ENCODE measurements around the gene OR2M2.

The OR2M2 gene

DNA sequence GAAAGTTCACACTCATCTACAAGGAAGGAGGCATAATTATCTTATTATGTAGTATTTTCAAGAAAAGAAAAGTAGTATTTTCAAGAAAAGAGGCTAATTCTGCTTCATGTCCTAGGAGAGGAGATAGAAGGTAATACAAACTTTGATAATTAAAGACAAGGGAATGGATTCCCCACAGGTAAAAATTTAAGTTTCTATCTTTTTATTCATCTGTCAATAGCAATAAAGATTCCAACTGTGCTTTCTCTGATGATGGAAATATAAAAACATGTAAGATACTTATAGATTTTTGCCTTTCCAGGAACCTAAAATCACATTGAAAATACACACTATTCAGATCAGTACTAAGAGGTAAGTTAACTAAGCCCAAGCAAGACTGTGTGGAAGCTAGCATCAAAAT lies at the start of gene OR2M2:
Gene OR2M2 (plus strand): TSS at position 301 of the 400 bp plus-strand sequence. CDS start 5,165 bp downstream, outside the sequence.
- DNase-seq (ENCODE audit: low read depth in 2 of 2): no peak

- no peak for DNase-seq (ENCODE audit: low read depth in 2 of 2)
Measured at GRCh38 chr1:248127653-248128052, 47.0 kb upstream of the OR2M2 start.

GRCh38 chr1:248136811-248137210 lies 37.8 kb upstream of the OR2M2 start:
- DNase-seq (ENCODE audit: low read depth in 2 of 2): no peak

- no peak for DNase-seq (ENCODE audit: low read depth in 2 of 2)
Measured at GRCh38 chr1:248140846-248141245, 33.8 kb upstream of the OR2M2 start.

GRCh38 chr1:248143311-248143710 lies 31.3 kb upstream of the OR2M2 start:
- DNase-seq (ENCODE audit: low read depth in 2 of 2): no peak

DNA sequence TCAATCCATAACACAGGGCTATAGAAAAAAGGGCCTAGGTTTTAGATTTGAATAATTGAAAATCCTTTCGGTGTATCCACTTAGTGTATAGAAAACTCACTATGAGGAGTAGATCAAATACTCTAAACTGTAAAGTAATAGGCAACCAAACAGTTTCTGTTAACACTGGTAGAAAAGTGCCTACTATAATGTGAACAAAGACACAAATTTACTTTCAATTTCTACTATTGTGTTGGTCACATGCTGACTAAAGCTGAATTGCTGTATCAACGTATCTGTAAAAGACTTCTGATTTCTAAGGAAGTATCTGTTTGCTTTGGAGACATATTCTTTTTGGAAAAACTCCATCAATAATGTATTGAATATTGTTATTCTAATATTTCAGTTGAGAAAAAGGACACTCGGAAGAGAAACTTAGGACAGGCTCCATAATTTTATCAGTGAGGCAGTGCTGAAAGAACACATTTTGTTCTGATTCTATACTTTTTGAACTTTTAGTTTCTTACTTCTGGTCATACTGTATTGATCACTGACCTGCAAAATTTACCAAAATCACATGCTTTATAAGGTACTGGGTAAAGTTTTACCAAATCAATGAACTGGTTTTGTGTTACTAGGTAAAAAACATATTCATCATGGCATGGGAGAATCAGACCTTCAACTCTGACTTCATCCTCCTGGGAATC lies 30.0 kb upstream of the OR2M2 start, which contains the start of gene OR2M5:
Gene OR2M5 (plus strand): TSS at position 636 of the 686 bp plus-strand sequence. CDS start 0 bp downstream, at position 636.
- DNase-seq (ENCODE audit: low read depth in 2 of 2): no peak

GRCh38 chr1:248152056-248152827 lies 22.4 kb upstream of the OR2M2 start:
- no peak for DNase-seq (ENCODE audit: low read depth in 2 of 2)

GRCh38 chr1:248155927-248156326 lies 18.7 kb upstream of the OR2M2 start:
- DNase-seq (ENCODE audit: low read depth in 2 of 2): no peak

DNA sequence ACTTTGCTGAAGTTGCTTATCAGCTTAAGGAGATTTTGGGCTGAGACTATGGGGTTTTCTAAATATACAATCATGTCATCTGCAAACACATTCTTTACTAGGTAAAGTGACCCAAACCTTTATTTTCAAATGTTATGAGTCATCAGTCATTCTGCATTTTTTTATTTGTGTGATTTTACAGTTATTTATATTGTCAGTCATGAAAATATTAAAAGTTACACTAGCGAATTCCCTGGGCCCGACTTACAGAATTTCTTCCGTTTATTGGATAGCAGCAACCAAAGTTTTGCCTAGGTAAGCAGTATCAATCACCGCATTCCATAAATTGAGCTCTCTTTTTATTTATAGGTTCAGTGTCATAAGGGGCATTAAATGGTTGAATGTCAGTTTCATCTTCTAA lies 15.9 kb upstream of the OR2M2 start:
- no peak for DNase-seq (ENCODE audit: low read depth in 2 of 2)

DNA sequence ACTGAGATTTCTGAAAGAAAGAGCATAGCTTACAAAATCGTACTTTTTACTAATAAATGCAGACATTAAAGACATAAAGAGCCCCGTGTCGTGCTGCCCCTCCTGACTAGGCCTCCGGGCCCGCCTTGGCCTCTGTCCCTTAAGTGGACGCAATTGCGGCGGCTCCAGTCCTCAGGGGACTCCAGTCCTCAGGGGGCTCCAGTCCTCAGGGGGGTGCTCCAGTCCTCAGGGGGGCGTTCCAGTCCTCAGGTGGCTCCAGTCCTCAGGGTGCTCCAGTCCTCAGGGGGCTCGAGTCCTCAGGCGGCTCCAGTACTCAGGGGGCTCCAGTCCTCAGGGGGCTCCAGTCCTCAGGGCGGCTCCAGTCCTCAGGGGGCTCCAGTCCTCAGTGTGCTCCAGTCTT lies 10.6 kb upstream of the OR2M2 start:
- no peak for DNase-seq (ENCODE audit: low read depth in 2 of 2)

DNA sequence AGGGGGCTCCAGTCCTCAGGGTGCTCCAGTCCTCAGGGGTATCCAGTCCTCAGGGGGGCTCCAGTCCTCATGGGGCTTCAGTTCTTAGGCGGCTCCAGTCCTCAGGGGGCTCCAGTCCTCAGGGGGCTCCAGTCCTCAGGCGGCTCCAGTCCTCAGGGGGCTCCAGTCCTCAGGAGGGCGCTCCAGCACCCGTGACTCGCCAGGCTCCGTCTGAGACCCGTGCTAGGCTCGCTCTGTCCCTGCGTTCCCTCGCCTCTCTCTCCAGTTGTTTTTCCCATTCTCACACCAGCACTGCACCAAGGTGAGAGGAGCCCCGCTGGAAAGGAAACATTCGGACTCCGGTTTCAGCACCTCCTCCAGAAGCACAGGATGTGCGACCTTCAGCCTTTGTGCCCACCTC lies 9.4 kb upstream of the OR2M2 start:
- no peak for DNase-seq (ENCODE audit: low read depth in 2 of 2)

- DNase-seq (ENCODE audit: low read depth in 2 of 2): no peak
Measured at GRCh38 chr1:248183996-248184395, 9.4 kb downstream of the OR2M2 start.

DNA sequence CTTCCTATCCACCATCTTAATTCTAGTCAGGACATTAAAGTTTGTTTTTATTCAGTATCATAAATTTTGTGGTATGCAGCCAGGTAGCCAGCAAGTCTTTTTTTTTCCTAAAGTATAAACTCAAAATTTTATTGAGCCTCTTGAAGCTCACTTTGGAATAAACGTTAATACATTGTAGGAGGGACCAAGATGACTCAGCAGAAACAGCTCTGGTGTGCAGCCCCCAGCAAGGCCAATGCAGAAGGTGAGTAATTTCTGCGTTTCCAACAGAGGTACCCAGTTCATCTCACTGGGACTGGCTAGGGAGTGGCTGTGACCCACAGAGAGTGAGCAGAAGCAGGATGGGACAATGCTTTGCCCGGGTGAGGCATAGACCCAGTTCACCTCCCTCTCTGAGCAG lies 12.7 kb downstream of the OR2M2 start:
- DNase-seq (ENCODE audit: low read depth in 2 of 2): no peak

DNA sequence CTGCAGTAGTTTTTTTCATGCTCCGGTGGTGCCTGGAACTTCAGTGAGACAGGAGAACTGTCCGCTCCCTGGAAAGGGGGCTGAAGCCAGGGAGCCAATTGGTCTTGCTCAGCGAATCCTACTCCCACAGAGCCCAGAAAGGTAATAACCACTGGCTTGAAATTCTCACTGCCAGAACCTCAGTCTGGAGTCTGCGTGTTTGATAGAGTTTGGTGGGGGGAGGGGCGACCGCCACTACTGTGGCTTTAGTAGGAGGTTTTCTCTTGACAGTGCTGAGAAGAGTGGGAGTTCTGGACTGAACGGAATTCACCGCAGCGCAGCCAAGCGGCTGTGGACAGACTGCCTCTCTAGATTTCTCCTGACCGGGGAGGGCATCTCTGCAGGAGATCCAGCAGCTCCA lies 14.4 kb downstream of the OR2M2 start:
- DNase-seq (ENCODE audit: low read depth in 2 of 2): no peak

DNA sequence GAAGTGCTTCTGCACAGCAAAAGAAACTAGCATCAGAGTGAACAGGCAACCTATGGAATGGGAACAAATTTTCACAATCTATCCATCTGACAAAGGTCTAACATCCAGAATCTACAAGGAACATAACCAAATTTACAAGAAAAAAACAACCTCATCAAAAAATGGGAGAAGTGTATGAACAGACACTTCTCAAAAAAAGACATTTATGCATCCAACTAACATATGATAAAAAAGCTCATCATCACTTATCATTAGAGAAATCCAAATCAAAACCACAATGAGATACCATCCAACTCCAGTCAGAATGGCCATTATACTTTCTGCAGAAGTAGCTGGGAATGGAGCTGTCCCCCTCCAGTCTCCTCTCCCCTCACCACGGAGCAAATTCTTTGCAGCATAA lies 19.5 kb downstream of the OR2M2 start:
- DNase-seq (ENCODE audit: low read depth in 2 of 2): no peak

DNA sequence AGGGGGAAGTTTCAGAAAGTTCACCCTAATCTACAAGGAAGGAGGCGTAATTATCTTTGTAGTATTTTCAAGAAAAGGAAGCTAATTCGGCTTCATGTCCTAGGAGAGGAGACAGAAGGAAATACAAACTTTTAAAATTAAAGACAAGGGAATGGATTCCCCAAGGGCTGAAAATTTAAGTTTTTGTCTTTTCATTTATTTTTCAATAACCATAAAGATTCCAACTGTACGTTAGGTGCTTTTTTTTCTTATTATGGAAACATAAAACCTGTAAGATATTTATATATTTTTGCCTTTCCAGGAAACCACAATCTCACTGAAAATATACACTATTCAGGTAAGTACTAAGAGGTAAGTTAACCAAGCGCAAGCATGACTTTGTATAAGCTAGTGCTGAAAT lies 22.3 kb downstream of the OR2M2 start, which contains the start of gene OR2M3:
Gene OR2M3 (plus strand): TSS at position 301 of the 400 bp plus-strand sequence. CDS start 5,803 bp downstream, outside the sequence.
- no peak for DNase-seq (ENCODE audit: low read depth in 2 of 2)

- no peak for DNase-seq (ENCODE audit: low read depth in 2 of 2)
Measured at GRCh38 chr1:248215880-248216279, 41.3 kb downstream of the OR2M2 start.

DNA sequence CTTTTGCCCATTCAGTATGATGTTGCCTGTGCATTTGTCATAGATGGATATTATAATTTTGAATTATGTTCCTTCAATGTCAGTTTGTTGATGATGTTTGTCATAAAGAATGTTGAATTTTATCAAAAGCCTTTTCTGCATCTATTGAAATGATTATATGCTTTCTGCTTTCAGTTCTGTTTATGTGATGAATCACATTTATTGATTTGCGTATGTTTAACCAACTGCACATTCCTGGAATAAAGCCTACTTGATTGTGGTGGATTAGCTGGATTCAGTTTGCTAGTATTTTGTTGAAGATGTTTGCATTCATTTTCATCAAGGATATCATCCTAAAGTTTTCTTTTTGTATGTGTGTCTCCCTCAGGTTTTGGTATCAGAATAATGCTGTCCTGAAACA lies 50.9 kb downstream of the OR2M2 start:
- no peak for DNase-seq (ENCODE audit: low read depth in 2 of 2)

DNA sequence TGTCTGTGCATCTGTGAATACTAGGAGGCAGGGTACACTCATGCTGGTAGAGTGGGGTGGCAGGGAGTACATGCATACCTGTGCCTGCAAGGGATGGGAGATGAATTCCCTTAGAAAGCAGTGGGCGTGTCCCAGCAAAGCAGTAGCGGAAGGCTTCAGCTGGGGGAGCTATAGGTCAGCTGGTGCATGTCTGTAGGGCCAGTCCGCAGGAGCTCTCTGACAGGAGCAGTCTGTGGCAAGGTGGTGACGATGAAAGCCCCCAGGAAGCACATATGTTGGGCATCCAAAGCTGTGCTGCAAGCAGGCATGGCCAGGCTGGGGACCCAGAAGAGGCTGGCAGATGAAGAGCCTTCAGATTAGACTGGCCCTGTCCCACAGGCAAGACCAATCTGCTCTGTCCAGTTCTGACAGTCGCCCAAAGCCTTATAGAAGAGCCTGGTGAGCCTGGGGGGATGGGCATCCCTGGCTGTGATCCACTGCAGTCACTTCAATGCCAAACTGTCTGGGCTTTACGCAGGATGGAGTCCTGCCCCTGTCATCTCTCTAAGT lies 54.8 kb downstream of the OR2M2 start:
- DNase-seq (ENCODE audit: low read depth in 2 of 2): no peak
